ENCODE measurements around the gene APBA3.
"Not testable (repeated sequence)": the region's sequence is repeated elsewhere in the genome, so short reads cannot be mapped to it uniquely, and the experiment has no call there.

Gene APBA3

GRCh38 chr19:3768748-3769099 is 7.2 kb upstream of the APBA3 start:
- H3K27me3 ChIP-seq (ENCODE audit: insufficient read depth, insufficient read length): no peaks in the 10 kb centered on the region
- H3K4me3 ChIP-seq (ENCODE audit: insufficient read length, low read depth): no peak overlapping the region
- H3K9me3 ChIP-seq (ENCODE audit: insufficient read depth, low read length): no peaks in the 10 kb centered on the region
- H3K36me3 ChIP-seq (ENCODE audit: insufficient read depth, insufficient read length, low read length): peaks cover 35% of the 10 kb centered on the region
- TF ChIP-seq YY1 (IDR thresholded peaks at IDR 0.05; ENCODE audit: insufficient read depth, insufficient read length) (no peak), ZNF274 (IDR thresholded peaks at IDR 0.05; ENCODE audit: low read depth, low read length) (no peak), SUZ12 (IDR thresholded peaks at IDR 0.05; ENCODE audit: extremely low read depth, insufficient read depth, insufficient read length) (no peak)
- no peak for DNase-seq (ENCODE audit: low read depth, low spot score)
- H3K4me1 ChIP-seq (ENCODE audit: insufficient read depth, insufficient read length): peaks cover 27% of the 10 kb centered on the region
- H3K9ac ChIP-seq (ENCODE audit: insufficient read length, low read depth): no peak overlapping the region

- H3K27me3 ChIP-seq (ENCODE audit: insufficient read depth, insufficient read length): no peaks in the 10 kb centered on the region
- no peak overlapping the region for H3K9ac ChIP-seq (ENCODE audit: insufficient read length, low read depth)
- peaks cover 27% of the 10 kb centered on the region for H3K4me1 ChIP-seq (ENCODE audit: insufficient read depth, insufficient read length)
- TF ChIP-seq SUZ12 (IDR thresholded peaks at IDR 0.05; ENCODE audit: extremely low read depth, insufficient read depth, insufficient read length): no peak
- no peak for TF ChIP-seq YY1 (IDR thresholded peaks at IDR 0.05; ENCODE audit: insufficient read depth, insufficient read length)
- TF ChIP-seq ZNF274 (IDR thresholded peaks at IDR 0.05; ENCODE audit: low read depth, low read length): no peak
- H3K4me3 ChIP-seq (ENCODE audit: insufficient read length, low read depth): no peak overlapping the region
- no peaks in the 10 kb centered on the region for H3K9me3 ChIP-seq (ENCODE audit: insufficient read depth, low read length)
- DNase-seq (ENCODE audit: low read depth, low spot score): no peak
- peaks cover 35% of the 10 kb centered on the region for H3K36me3 ChIP-seq (ENCODE audit: insufficient read depth, insufficient read length, low read length)
Measured at GRCh38 chr19:3768015-3768747, 6.7 kb upstream of the APBA3 start.

- H3K9me3 ChIP-seq (ENCODE audit: insufficient read depth, low read length): no peaks in the 10 kb centered on the region
- H3K36me3 ChIP-seq (ENCODE audit: insufficient read depth, insufficient read length, low read length): peaks cover 35% of the 10 kb centered on the region
- no peak overlapping the region for H3K4me3 ChIP-seq (ENCODE audit: insufficient read length, low read depth)
- no peaks in the 10 kb centered on the region for H3K27me3 ChIP-seq (ENCODE audit: insufficient read depth, insufficient read length)
- no peak for DNase-seq (ENCODE audit: low read depth, low spot score)
- H3K4me1 ChIP-seq (ENCODE audit: insufficient read depth, insufficient read length): peaks cover 24% of the 10 kb centered on the region
- TF ChIP-seq SUZ12 (IDR thresholded peaks at IDR 0.05; ENCODE audit: extremely low read depth, insufficient read depth, insufficient read length) (no peak), YY1 (IDR thresholded peaks at IDR 0.05; ENCODE audit: insufficient read depth, insufficient read length) (no peak), ZNF274 (IDR thresholded peaks at IDR 0.05; ENCODE audit: low read depth, low read length) (no peak)
- no peak overlapping the region for H3K9ac ChIP-seq (ENCODE audit: insufficient read length, low read depth)
Measured at GRCh38 chr19:3767050-3767449, 5.6 kb upstream of the APBA3 start.

GRCh38 chr19:3766520-3766919 is 5.0 kb upstream of the APBA3 start:
- peaks cover 35% of the 10 kb centered on the region for H3K36me3 ChIP-seq (ENCODE audit: insufficient read depth, insufficient read length, low read length)

GRCh38 chr19:3765757-3766156 is 4.3 kb upstream of the APBA3 start:
- Histone ChIP-seq H3K4me1 (ENCODE audit: insufficient read depth, insufficient read length) (peaks cover 14% of the 10 kb centered on the region), H3K36me3 (ENCODE audit: insufficient read depth, insufficient read length, low read length) (peaks cover 35% of the 10 kb centered on the region)
- H3K9me3 ChIP-seq (ENCODE audit: insufficient read depth, low read length); H3K4me3 ChIP-seq (ENCODE audit: insufficient read length, low read depth); DNase-seq (ENCODE audit: low read depth, low spot score); H3K9ac ChIP-seq (ENCODE audit: insufficient read length, low read depth); H3K27me3 ChIP-seq (ENCODE audit: insufficient read depth, insufficient read length): not testable (repeated sequence)

More at GRCh38 chr19:3766520-3766919, 5.0 kb upstream of the APBA3 start:
- Histone ChIP-seq H3K4me1 (ENCODE audit: insufficient read depth, insufficient read length) (peaks cover 18% of the 10 kb centered on the region), H3K9me3 (ENCODE audit: insufficient read depth, low read length) (no peaks in the 10 kb centered on the region), H3K9ac (ENCODE audit: insufficient read length, low read depth) (no peak overlapping the region), H3K27me3 (ENCODE audit: insufficient read depth, insufficient read length) (no peaks in the 10 kb centered on the region), H3K4me3 (ENCODE audit: insufficient read length, low read depth) (no peak overlapping the region)
- no peak for DNase-seq (ENCODE audit: low read depth, low spot score)
- no peak for TF ChIP-seq ZNF274 (IDR thresholded peaks at IDR 0.05; ENCODE audit: low read depth, low read length)
- no peak for TF ChIP-seq SUZ12 (IDR thresholded peaks at IDR 0.05; ENCODE audit: extremely low read depth, insufficient read depth, insufficient read length)
- TF ChIP-seq YY1 (IDR thresholded peaks at IDR 0.05; ENCODE audit: insufficient read depth, insufficient read length): no peak

- H3K4me3 ChIP-seq (ENCODE audit: insufficient read length, low read depth): no peak overlapping the region
- H3K36me3 ChIP-seq (ENCODE audit: insufficient read depth, insufficient read length, low read length): peaks cover 36% of the 10 kb centered on the region
- DNase-seq (ENCODE audit: low read depth, low spot score): no peak
- H3K4me1 ChIP-seq (ENCODE audit: insufficient read depth, insufficient read length): peaks cover 14% of the 10 kb centered on the region
- TF ChIP-seq YY1 (IDR thresholded peaks at IDR 0.05; ENCODE audit: insufficient read depth, insufficient read length) (no peak), ZNF274 (IDR thresholded peaks at IDR 0.05; ENCODE audit: low read depth, low read length) (no peak), SUZ12 (IDR thresholded peaks at IDR 0.05; ENCODE audit: extremely low read depth, insufficient read depth, insufficient read length) (no peak)
- no peaks in the 10 kb centered on the region for H3K9me3 ChIP-seq (ENCODE audit: insufficient read depth, low read length)
- peak overlapping the region; percentile 8 for H3K9ac ChIP-seq (ENCODE audit: insufficient read length, low read depth)
- H3K27me3 ChIP-seq (ENCODE audit: insufficient read depth, insufficient read length): no peaks in the 10 kb centered on the region
Measured at GRCh38 chr19:3765121-3765520, 3.6 kb upstream of the APBA3 start.

- Histone ChIP-seq H3K4me3 (ENCODE audit: insufficient read length, low read depth) (peak within 1 kb of the TSS; percentile 96), H3K36me3 (ENCODE audit: insufficient read depth, insufficient read length, low read length) (peaks cover 42% of the 10 kb centered on the region), H3K9me3 (ENCODE audit: insufficient read depth, low read length) (no peaks in the 10 kb centered on the region), H3K4me1 (ENCODE audit: insufficient read depth, insufficient read length) (peaks cover 4% of the 10 kb centered on the region), H3K27me3 (ENCODE audit: insufficient read depth, insufficient read length) (no peaks in the 10 kb centered on the region), H3K9ac (ENCODE audit: insufficient read length, low read depth) (peak within 1 kb of the TSS; percentile 99)
- peak; percentile 98 for DNase-seq (ENCODE audit: low read depth, low spot score)
- no peak for TF ChIP-seq SUZ12 (IDR thresholded peaks at IDR 0.05; ENCODE audit: extremely low read depth, insufficient read depth, insufficient read length)
- peak; percentile 57 for TF ChIP-seq YY1 (IDR thresholded peaks at IDR 0.05; ENCODE audit: insufficient read depth, insufficient read length)
Measured at GRCh38 chr19:3762501-3763459, 1.3 kb upstream of the APBA3 start, which contains the start of gene MRPL54. TSS of gene MRPL54 (plus strand) at chr19:3762682. CDS start at chr19:3762701, 19 bp downstream.

Data from NT2/D1 (cell line).